Heart right ventricle (tissue), 16 donors: Measurements from ENCODE around the gene DAZL. TPM values are rescaled to one million over a fixed set of nuclear protein-coding genes. Genes with fewer than 3 reads are reported as not detected.

ENCODE experiments used
- ATAC-seq, 8 donors: fragments of 200-7000 bp; cut with Tn5 transposase; one replicate each; pipeline ENCODE4 v1.9.1; 2020; ENCODE audit warnings: mild to moderate bottlenecking in 8 of 8, moderate library complexity in 8 of 8, moderate number of reproducible peaks in 1 of 8
- DNase-seq, 2 donors: peaks; one replicate each; pipeline ENCODE4 v3.0.0-alpha.2; 2020
- H3K27ac ChIP-seq, 10 donors: fragments of 200-600 bp; sonication (generic) in 2 of 10; one replicate each; pipeline versions ENCODE4 v1.5.0 to v1.8.0; 2020 to 2022; ENCODE audit warnings: mild to moderate bottlenecking in 3 of 10
- H3K27me3 ChIP-seq, 7 donors: fragments of 200-600 bp; one replicate each; pipeline ENCODE4 v1.8.0; 2021 to 2022; ENCODE audit warnings: mild to moderate bottlenecking in 2 of 7
- H3K36me3 ChIP-seq, 9 donors: fragments of 200-600 bp; sonication (generic) in 1 of 9; one replicate each; pipeline versions ENCODE4 v1.5.0 to v1.8.0; 2020 to 2022; ENCODE audit warnings: mild to moderate bottlenecking in 2 of 9
- H3K4me1 ChIP-seq, 9 donors: fragments of 200-600 bp; sonication (generic) in 1 of 9; one replicate each; pipeline versions ENCODE4 v1.5.0 to v1.8.0; 2020 to 2022; ENCODE audit warnings: mild to moderate bottlenecking in 4 of 9
- H3K4me3 ChIP-seq, 10 donors: fragments of 200-600 bp; sonication (generic) in 2 of 10; one replicate each; pipeline versions ENCODE4 v1.5.0 to v1.8.0; 2020 to 2022; ENCODE audit warnings: mild to moderate bottlenecking in 7 of 10, moderate library complexity in 2 of 10
- H3K9me3 ChIP-seq, 11 donors: fragments of 200-600 bp in 10 of 11; sonication (generic) in 2 of 11; one replicate each; pipeline versions ENCODE4 v1.5.0 to v1.8.0; 2013 to 2022; ENCODE audit warnings: mild to moderate bottlenecking in 2 of 11, control low read depth in 1 of 11, moderate library complexity in 1 of 11
- CTCF ChIP-seq, 9 donors: fragments of 200-600 bp; sonication (generic) in 2 of 9; IDR thresholded peaks; one replicate each; pipeline versions ENCODE4 v1.5.0 to v1.8.0; 2021 to 2022; ENCODE audit warnings: antibody characterized with exemption in 9 of 9, mild to moderate bottlenecking in 5 of 9, moderate library complexity in 1 of 9
- WGBS, 2 donors: extraction: QIAGEN DNeasy Blood & Tissue Kit; methylation state at CpG; one replicate each; pipeline ENCODE4 v1.1.7; 2013; ENCODE audit warnings: inconsistent platforms in 1 of 2; 5-methylcytosine and 5-hydroxymethylcytosine counted together
- intact Hi-C, 10 donors: fragments of 100-400 bp; cut with DNase I; formaldehyde crosslinking; loops; one replicate each; pipeline versions ENCODE4 v1.11.1 to v1.14.2; 2022
- polyA plus RNA-seq, 2 donors: library from polyadenylated mRNA; stranded (reverse); fragments of 200-250 nt; gene quantifications; one replicate each; pipeline ENCODE4 v1.2.3, GENCODE V29; 2013
- total RNA-seq, 10 donors: library from RNA; stranded (reverse); fragmentation: NEBNext Ultra II Directional in 3 of 10; extraction: Animal tissue kit (Norgen Biotek cat#: 25700) in 3 of 10; gene quantifications; one replicate each; pipeline versions ENCODE4 v1.2.1 to v1.2.4, GENCODE V29; 2021 to 2023
- donor health status: Arrhythmogenic right ventricular cardiomyopathy.
- donor health status: ischemic (EF 13 %, LVEDD 7.1; RV severe dilation, severe dysfunction).
- donor health status: healthy with polysubstance abuse.
- donor health status: DM: no; HTN: yes; CAD: no.
- donor health status: DM: no; HTN: no; CAD: no.
- donor health status: ischemic (EF 25% LVEDD 6.9; RV normal size, moderate dysfunction).
- donor health status: ischemic (EF 25% LVEDD 5.7; RV mildly dilated, moderate dysfunction).
- donor health status: healthy.
- donor health status: DM: yes; HTN: yes; CAD: no.
- donor health status: Ischemic cardiomyopathy.
- donor health status: ischemic (EF 35%, LVEDD 5.7; RV mildly dilated, moderate dysfunction).
- donor health status: nonischemic (EF 11% LVEDD 7.7; RV severe dilation, severe dysfunction).
- donor health status: DM: yes; HTN: yes; CAD: no.
- donor health status: PGD.
- donor health status: ischemic (EF 29% LVEDD 5.4; RV normal size, mild dysfunction).
- donor health status: nonischemic (EF 23%, LVEDD 6.1; RV moderate dilation, normal function).

DAZL gene
- total and polyA plus RNA-seq, 12 donors = not detected

- no peaks in the 10 kb centered on the region for H3K9me3 ChIP-seq
- no peak overlapping the region for H3K27ac ChIP-seq
- DNase-seq = no peak
- H3K36me3 ChIP-seq = no peaks in the 10 kb centered on the region
- no peak for TF ChIP-seq CTCF (IDR thresholded peaks at IDR 0.05)
- H3K4me3 ChIP-seq = no peak overlapping the region
- ATAC-seq = no peak
- intact Hi-C loops = no loop called here
- no peaks in the 10 kb centered on the region for H3K4me1 ChIP-seq
- 86% methylated on average over 3 of the region's 3 CpGs for WGBS, 2 donors
- H3K27me3 ChIP-seq = no peaks in the 10 kb centered on the region
Measured at GRCh38 chr3:16587047-16587680, 18.1 kb downstream of the DAZL start.

GRCh38 chr3:16584880-16585279, 20.3 kb downstream of the DAZL start:
- Histone ChIP-seq H3K4me1 (no peaks in the 10 kb centered on the region), H3K36me3 (no peaks in the 10 kb centered on the region), H3K9me3 (peaks cover 0 to 11% (median 0%) of the 10 kb centered on the region in 11 donors), H3K27me3 (no peaks in the 10 kb centered on the region), H3K27ac (no peak overlapping the region), H3K4me3 (no peak overlapping the region)
- intact Hi-C loops = no loop called here
- TF ChIP-seq CTCF (IDR thresholded peaks at IDR 0.05) = no peak
- 85 to 86% methylated on average over 2 of the region's 2 CpGs for WGBS, 2 donors
- no peak for ATAC-seq
- no peak for DNase-seq

GRCh38 chr3:16583551-16583950, 21.7 kb downstream of the DAZL start:
- WGBS, 2 donors = 82 to 89% methylated on average over 5 of the region's 5 CpGs
- Histone ChIP-seq H3K27me3 (no peaks in the 10 kb centered on the region), H3K27ac (no peak overlapping the region), H3K4me1 (no peaks in the 10 kb centered on the region), H3K4me3 (no peak overlapping the region), H3K36me3 (no peaks in the 10 kb centered on the region), H3K9me3 (peaks cover 0 to 11% (median 0%) of the 10 kb centered on the region in 11 donors)
- intact Hi-C loops = no loop called here
- no peak for TF ChIP-seq CTCF (IDR thresholded peaks at IDR 0.05)
- ATAC-seq (no peak), DNase-seq (no peak)

- WGBS, 2 donors = 62 to 63% methylated on average over 4 of the region's 4 CpGs
- Histone ChIP-seq H3K4me1 (no peaks in the 10 kb centered on the region), H3K27ac (no peak overlapping the region), H3K36me3 (no peaks in the 10 kb centered on the region), H3K9me3 (no peaks in the 10 kb centered on the region), H3K27me3 (no peaks in the 10 kb centered on the region), H3K4me3 (no peak overlapping the region)
- DNase-seq (no peak), ATAC-seq (no peak)
- intact Hi-C loops = no loop called here
- TF ChIP-seq CTCF (IDR thresholded peaks at IDR 0.05) = no peak
Measured at GRCh38 chr3:16570113-16570512, 35.1 kb downstream of the DAZL start.
